ENCODE measurements around the gene ALDOB.

Gene ALDOB

DNA sequence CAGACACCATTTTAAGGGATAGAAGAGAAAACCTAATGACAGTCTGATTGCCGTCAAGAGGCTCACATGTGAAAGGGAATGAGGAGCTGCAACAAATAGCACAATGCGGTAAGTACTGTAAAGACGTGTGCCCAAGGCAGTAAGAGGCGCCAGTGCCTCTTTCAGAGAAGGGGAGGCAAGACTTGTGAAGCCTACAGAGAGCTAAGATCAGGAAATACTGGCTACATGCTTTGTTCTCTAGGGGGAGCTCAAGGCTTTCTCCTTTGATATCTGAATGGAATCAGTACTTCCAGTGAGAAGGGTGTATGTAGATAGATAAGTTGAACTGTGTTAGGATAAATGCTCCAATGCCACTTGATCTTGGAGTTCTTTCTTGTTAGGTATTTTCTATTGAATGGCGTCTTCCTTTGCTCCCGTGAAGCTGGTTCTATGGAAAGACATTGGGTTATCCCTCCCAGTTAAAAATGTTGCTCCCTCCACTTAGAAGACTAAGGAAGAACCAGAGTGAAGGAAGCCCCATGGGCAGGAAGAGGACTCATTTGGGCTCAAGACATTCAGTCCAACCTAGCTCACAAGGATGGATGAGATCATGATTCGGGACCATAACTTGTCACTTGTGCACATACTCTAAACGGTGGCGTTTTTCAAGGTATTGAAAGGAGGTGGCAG lies 23.5 kb upstream of the ALDOB start:
- TF ChIP-seq, protein P1, sequence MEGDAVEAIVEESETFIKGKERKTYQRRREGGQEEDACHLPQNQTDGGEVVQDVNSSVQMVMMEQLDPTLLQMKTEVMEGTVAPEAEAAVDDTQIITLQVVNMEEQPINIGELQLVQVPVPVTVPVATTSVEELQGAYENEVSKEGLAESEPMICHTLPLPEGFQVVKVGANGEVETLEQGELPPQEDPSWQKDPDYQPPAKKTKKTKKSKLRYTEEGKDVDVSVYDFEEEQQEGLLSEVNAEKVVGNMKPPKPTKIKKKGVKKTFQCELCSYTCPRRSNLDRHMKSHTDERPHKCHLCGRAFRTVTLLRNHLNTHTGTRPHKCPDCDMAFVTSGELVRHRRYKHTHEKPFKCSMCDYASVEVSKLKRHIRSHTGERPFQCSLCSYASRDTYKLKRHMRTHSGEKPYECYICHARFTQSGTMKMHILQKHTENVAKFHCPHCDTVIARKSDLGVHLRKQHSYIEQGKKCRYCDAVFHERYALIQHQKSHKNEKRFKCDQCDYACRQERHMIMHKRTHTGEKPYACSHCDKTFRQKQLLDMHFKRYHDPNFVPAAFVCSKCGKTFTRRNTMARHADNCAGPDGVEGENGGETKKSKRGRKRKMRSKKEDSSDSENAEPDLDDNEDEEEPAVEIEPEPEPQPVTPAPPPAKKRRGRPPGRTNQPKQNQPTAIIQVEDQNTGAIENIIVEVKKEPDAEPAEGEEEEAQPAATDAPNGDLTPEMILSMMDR (IDR thresholded peaks at IDR 0.05; ENCODE audit: insufficient read depth, low read depth, low read length, missing control alignments): peak; percentile 93
- no peak overlapping the region for H3K4me3 ChIP-seq (ENCODE audit: low read length)
- DNase-seq (ENCODE audit: low read depth): peak; percentile 82

DNA sequence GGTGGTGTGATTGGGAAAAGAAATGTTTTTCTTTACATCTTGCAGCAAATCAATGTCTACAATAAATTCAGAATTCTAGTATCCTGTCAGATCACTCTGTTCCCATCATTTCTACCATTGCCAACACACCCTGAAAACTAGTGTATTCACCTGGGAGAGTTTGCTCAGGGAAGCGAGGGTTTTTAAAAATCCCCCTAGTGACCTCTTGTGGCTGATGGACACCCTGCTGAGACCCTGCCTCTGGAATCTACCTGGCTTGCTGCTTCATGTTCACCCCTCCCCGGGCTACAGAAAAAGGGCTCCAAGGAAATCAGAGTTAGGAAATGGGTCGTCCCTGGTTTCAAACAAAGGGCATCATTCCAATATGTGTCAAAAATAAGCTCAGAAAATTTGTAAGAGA lies 21.4 kb upstream of the ALDOB start:
- no peak overlapping the region for H3K4me3 ChIP-seq (ENCODE audit: low read length)
- no peak for DNase-seq (ENCODE audit: low read depth)
- TF ChIP-seq, protein P1 (IDR thresholded peaks at IDR 0.05; ENCODE audit: insufficient read depth, low read depth, low read length, missing control alignments): no peak

DNA sequence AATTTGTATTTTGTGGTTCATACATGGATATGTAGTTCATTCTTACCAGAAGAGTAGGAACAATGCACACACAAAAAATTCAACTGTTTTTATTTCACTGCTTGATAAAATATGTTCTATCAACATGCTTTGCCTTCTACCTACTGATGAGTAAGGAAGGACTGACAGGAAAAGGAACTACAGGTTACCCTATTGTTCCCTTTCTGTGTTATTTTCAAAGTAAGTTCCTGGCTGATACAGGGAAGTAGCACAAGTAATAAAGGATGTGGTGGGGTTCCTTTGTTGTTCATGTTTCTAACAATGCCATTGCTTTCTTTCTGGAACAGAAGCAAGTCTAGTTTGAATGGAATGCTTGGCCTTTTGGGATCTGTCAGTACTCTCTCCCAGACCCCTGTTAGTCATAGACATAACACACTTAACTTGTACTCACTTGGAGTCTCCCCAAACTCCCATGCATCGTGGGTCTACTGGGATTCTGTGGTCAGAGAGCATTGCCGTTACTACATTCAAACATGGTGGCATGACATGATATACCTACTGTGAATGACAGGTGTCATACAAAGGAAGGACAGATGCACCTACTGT lies 20.2 kb upstream of the ALDOB start:
- DNase-seq (ENCODE audit: low read depth): no peak
- TF ChIP-seq, protein P1 (IDR thresholded peaks at IDR 0.05; ENCODE audit: insufficient read depth, low read depth, low read length, missing control alignments): no peak
- no peak overlapping the region for H3K4me3 ChIP-seq (ENCODE audit: low read length)

DNA sequence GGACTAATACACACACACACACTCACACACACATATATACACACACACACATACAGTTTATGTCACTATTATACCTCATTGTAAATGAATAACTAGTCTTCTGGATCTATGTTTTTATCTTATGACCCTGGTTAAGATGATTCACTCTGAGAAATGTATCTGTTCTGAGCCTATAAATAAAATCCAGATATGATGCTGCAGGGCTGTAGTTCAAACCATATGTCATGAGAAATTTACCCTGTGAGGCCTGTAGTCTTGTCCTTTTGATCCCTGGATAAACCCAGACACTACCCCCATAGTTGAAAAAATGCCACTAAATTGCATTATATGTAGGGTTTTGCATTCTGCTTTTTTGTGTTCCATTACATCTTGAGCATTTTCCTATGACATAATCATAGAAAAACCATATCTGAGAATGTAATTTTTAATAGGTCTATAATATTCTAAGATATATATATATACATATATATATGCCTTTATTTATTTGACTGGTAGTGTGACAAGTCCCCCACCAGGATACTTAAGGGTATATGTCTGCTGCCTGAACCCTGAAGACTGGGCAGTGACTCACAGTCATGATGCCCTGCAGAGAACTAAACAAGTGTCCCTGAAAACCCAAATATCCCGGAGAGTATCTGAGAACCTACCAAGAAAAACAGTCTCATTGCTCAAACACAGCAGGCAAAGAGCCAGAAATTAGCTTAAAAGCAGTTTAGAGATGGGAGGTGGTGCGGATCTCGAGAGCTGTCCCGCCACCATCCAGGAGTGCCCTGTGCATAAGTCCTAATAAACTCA lies 18.4 kb upstream of the ALDOB start:
- TF ChIP-seq, protein P1 (IDR thresholded peaks at IDR 0.05; ENCODE audit: insufficient read depth, low read depth, low read length, missing control alignments): no peak
- H3K4me3 ChIP-seq (ENCODE audit: low read length): no peak overlapping the region
- no peak for DNase-seq (ENCODE audit: low read depth)

DNA sequence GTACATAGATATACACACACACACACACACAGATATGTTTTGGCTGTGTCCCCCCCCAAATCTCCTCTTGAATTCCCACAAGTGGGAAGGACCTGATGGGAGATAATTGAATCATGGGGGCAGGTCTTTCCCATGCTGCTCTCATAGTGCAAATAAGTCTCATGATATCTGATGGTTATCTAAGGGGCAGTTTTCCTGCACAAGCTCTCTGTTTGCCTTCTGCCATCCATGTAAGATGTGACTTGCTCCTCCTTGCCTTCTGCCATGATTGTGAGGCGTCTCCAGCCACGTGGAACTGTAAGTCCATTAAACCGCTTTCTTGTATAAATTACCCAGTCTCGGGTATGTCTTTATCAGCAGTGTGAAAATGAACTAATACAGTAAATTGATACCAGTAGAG lies 15.9 kb upstream of the ALDOB start:
- DNase-seq (ENCODE audit: low read depth): no peak
- TF ChIP-seq, protein P1 (IDR thresholded peaks at IDR 0.05; ENCODE audit: insufficient read depth, low read depth, low read length, missing control alignments): no peak
- no peak overlapping the region for H3K4me3 ChIP-seq (ENCODE audit: low read length)

DNA sequence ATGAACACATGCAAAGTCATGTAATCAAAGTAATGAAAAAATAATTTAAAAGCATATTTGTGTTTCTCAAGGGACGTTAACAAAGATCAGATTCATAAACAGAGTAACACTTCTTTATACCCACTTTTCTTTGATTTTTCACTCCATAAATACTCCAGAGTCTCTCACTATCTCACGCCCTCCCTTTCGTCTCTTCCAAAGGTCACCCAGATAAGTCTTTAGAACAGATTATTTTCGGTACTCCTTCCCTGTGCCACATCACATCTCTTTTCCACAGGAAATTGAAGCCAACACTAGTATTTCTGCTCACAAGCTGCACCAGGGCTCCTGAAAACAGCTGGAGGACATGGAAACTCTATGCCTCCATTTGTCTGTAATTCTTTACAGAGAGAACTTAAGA lies 15.4 kb upstream of the ALDOB start:
- TF ChIP-seq, protein P1 (IDR thresholded peaks at IDR 0.05; ENCODE audit: insufficient read depth, low read depth, low read length, missing control alignments): no peak
- H3K4me3 ChIP-seq (ENCODE audit: low read length): no peak overlapping the region
- no peak for DNase-seq (ENCODE audit: low read depth)
